ENCODE results near the gene SH3GL3.

The SH3GL3 gene

DNA sequence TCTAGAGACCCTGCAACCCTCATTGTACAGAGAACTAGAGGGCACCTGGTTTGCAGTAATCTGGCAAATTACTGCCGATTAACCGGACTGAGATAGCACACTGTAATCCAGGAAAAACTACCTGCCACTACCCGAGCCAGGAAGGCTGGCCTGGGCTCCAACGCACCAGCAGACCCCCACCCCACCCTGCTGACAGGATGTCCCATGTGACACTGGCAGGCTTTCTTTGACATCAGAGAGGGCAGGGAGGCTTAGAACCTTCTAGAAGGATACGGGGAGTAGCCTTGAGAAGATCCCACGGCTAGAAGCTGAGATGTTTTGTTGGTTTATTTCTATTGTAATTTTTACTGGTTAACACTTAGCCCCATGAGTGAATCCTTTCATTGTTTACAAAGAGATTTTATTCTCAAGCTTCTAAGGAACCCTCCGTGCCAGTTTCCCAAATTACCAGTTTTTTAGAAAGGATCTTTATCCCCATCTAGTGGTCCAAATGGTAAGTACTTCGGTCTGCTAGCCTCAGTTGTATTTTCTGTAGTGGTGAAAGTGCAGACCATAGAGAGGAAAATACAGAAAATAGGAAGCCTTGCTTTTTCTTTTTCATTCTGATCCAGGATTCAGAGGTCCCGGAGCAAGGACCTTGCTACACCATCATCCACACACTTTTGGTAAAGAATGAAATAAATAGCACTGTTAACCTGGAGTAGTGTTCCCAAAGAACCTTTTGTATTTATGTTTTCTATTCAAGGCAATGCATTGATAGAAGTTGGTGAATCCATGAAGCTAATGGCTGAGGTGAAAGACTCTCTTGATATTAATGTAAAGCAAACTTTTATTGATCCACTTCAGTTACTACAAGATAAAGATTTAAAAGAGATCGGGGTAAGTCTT lies 124.9 kb downstream of the SH3GL3 start:
- no peak for DNase-seq

DNA sequence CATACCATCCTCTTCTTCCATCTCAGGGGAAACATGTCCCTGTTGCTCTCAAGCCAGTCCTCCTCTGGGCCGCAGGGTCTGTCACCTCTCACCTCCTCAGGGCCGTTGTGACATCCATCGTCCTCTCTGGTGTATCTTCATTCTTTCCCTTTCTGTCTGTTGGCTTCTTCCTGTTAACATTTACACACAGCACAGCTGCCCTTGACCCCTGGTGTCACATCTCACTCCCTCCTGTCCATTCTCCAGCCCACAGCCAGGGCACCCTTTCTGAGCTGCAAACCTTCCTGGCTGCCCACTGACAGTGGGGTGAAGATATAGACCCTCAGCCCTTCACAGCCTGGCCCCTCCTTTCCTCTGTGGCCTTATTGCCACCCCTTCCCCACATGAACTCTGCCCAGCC lies 127.2 kb downstream of the SH3GL3 start:
- DNase-seq = no peak

DNA sequence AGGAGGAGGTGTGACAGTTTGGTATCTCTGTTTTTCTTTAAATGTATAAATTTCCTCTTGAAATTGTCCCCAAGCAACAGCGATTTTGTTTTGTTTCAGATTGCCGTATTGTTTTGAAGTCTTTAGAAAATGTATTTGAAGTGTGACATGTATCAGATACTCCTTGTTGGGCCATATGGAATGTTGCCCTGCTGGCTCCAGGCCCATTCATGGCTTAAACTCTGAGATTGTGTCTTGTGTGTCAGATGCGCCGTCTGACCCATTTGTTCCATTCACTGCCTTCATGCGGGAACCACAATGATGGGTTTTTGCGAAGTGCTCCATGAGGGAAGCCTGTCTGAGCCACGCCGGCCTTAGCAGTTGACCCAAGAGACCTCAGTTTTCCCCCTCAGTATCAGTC lies 131.6 kb downstream of the SH3GL3 start:
- DNase-seq = no peak

DNA sequence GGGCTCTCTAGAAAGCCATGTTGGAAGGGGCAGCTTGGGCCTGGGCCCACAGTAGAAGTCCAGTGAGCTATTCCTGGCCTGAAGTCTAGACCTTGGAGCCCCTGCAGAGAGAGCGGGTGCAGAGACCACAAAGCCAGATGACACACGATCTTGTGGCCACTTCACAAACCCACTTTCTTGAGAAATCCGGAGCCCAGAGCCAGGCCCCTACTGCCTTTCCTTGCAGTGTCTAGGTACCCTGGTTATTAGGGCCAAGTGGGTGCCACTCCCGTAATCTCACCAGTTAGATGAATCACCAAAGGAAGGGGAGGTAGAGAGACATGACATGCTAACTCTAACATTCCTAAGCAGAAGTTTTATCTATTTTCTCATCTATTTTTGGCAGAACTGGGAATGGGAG lies 134.2 kb downstream of the SH3GL3 start:
- DNase-seq = no peak

- no peak for DNase-seq
Measured at GRCh38 chr15:83582381-83582780, 135.2 kb downstream of the SH3GL3 start.

DNA sequence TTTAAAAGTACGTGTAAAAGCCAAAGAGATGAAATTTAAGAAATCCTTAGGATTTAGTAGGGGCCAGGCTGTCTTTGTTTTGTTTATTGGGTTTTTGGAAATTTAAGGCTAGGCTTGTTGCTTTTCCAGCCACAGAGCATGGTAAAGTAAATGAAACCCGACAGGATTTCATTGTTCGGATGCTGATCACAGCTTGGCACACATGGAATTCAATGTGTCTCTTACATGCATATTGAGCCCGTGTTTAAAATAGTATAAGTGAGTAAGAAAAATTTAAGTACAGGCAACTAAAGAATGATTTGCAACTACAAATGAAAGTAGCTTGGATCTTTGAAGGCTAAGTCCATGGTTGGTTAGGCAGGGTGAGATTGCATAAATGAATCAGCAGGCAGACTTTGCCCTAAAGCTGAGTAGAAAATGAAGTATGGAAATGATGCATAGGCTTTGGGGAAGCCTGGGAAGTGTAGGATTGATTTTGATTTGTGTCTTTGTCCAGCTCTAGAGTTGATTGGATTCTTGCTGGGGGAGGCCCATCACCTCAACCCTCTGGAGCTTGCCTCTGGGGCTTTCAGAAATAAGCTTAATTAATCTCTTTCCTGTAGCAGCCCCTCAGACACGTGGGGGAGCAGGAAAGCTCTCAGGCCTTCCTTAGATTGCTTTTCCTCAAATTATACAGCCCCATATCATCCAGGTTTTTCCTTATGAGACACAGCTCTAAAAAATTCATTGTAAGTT lies 138.6 kb downstream of the SH3GL3 start:
- DNase-seq = no peak

DNA sequence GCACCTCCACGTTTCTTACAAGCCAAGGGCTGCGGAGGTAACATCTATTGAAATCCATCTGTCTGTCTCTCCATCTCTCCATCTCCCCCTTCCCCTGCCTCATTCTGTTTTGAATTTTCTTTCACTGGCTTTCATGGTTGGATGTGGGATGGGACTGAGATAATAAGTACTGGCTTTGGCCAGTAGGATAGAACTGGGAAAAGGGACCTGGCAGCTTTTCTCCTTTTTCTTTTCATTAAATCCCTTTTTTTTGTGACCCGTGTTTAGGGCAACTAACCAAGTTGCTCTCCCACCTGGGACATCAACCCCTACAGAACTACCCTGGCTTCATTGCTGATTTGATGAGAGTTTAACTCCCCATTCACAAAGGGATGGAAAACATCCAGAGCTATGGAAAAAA lies 139.9 kb downstream of the SH3GL3 start:
- no peak for DNase-seq

DNA sequence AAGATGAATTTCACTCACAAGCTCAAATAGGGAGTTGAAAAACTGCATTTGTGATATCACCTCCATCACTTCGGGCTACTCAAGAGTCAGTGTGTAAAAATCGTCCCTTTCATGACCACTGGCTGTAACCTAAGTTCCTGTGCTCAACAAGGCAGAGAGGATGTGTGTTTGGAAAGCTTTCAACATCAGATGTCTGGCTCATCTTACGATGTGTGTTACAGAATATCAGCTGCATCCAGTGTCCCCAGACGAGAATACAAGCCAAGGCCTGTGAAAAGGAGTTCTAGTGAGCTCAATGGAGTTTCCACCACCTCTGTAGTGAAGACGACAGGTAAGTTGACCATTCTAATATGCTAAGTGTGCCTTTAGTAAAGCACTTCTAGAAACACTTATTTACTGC lies 141.3 kb downstream of the SH3GL3 start:
- DNase-seq = no peak

DNA sequence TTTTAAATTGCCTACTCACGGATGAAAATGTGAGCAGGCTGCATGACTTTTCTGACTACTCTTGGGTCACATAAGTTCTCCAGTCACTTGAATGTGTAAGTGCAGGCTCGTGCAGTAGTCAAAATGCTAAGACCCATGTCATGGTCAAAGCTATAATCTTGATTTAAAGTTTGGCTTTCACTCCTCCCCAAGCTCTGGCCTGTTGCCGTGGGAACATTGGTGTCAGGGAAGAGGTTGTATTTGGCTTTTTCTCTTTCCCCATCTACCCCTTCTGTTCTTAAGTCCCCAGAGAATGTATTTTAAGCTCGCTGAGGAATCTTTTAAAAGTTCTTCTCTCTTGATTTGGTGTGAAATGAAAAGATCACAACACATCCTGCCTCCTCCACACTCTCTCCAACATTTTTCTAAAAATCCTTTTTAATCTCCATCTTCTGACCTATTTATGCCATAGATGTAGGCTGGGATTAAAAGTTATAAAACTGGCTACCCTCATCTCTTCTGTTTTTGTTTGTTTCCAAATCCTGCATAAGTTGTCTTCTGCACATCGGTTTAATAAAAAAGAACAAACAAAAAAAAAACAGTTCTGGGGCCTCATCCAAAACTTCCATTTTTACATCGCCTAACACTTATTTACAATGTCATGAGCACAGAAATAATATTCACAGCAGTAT lies 145.4 kb downstream of the SH3GL3 start:
- DNase-seq = no peak

DNA sequence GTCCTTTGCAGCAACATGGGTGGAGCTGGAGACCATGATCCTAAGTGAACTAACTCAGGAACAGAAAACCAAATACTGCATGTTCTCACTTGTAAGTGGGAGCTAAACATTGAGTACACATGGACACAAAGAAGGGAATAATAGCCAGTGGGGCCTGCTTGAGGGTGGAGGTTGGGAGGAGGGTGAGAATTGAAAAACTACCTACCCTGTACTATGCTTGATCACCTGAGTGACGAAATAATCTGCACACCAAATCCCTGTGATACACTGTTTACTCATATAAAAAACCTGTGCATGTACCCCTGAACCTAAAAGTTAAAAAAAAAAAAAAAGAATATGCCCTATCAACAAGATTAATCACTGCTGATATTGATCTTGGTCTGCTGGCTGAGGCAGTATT lies 148.1 kb downstream of the SH3GL3 start:
- no peak for DNase-seq

DNA sequence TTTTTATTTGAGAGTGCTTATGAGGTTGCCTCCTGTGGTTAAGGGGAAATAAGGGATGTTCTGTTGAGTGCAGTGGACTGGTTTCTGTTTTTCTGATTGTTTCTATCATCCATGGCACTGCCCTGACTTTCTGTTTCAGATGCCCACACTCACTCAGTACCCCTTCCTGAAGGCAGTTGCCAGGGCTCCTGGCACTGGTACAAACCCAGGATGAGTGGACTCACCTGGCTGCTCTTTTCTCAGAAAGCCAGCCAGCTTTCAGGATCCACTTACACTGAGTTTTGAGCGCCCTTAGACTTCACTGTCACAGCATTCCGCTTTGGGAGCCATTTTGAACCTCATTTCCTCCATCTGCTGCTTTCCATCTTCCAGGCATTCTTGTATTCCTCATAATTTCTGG lies 150.9 kb downstream of the SH3GL3 start:
- no peak for DNase-seq

- no peak for DNase-seq
Measured at GRCh38 chr15:83602021-83602420, 154.9 kb downstream of the SH3GL3 start.

GRCh38 chr15:83604549-83604948 lies 157.4 kb downstream of the SH3GL3 start:
- DNase-seq = no peak

DNA sequence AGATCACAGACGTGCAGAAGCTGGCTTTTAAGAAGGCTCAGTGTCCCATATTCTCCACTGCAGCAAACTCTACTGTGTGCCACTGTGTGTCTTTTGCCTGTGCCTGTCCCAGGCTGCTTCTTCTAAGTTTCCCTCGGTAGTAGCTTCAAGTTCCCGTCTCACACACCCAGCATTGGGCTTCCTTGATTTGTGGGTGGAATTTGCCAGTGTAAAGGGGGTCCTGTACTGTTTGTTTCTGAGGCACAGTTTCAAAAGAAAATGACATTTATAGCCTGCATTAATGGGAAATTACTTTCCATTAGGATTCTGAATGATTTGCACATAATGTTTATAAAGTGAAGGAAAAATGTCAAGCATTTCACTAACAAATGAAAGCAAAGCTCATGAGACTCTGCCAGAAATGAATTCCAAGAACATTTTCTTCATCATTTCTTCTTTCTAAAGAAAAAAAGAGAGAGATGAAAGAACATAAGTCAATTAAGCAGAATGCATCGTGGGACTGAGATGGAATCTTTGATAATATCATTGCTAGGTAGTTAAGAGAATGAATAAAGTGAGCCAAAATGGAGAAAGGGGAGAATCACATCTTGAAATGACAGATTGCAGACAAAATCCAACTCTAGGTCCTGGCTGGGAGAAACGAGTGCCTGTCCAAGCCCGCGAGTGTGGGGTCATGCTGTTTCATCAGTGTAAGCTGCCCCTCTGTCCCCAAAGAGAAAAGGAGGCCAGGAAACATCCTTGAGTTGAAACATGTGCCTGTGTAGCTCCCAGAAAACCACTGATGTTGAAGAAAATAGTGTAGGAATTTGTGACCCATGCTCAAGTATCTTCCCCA lies 158.2 kb downstream of the SH3GL3 start:
- no peak for DNase-seq

DNA sequence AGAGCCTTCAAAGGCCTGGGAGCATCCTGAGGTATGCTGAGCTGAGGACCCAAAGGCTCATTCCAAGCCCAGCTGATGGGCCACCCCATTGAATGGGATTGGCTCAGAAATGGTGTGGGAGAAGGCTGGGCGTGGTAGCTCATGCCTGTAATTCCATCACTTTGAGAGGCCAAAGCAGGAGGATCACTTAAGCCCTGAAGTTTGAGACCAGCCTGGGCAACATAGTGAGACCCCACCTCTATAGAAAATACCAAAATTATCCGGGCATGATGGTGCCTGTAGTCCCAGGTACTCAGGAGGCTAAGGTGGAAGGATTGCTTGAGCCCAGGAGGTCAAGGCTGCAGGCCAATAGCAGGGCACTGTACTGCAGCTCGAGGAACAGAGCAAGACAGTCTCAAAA lies 163.0 kb downstream of the SH3GL3 start:
- no peak for DNase-seq

DNA sequence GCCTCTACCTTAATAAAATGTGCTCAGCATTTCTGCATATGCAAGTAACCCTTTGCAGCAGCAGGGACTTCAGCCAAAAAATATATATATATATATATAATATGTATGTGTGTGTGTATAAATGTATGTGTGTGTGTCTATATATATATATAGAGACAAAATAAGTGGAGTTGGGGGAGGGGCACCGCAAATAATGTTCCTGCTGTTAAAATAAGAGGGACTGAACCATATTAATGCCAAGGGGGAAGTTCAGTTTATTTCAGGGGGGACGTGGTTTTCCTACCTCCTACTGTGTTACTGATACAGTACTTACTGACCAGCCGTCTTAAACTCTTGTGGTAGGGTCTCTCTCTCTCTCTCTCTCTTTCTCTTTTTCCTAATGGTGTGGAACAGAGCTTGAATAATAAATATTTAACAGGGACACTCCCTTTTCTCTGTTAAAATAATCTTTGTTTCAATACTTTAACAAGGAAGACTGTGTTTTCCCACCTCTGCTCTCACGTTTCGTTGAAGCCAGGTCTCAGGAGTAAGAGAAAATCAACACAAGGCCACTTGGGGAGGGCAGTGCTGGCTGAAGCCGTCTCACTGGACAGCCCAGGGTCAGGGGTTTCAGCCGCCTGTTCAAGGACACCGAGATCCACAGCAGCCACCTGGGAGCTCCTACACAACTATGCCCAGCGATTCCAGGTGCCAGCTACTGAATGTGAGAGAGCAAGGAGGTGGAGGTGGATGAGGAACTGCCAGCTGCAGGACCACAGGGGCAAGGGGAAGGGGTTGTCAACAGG lies 164.0 kb downstream of the SH3GL3 start:
- no peak for DNase-seq

DNA sequence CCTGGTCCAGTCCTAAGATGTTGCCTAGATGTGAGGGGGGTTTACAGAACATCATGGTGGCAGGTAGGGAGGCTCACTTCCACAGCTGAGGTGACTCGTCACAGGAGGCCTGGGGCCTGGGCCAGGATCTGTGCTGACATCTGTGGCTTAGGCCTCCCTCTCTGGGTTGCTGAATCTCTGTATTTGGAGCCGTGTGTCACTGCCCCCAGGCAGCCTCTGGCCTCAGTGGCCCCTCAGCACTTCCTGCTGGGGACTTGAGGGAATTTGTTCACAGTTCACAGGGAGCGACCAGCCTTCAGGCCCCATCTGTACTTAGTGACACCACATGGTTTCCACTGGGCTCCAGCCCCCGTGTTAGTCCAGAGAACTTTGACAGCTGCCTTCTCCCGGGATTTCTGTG lies 165.1 kb downstream of the SH3GL3 start:
- no peak for DNase-seq

DNA sequence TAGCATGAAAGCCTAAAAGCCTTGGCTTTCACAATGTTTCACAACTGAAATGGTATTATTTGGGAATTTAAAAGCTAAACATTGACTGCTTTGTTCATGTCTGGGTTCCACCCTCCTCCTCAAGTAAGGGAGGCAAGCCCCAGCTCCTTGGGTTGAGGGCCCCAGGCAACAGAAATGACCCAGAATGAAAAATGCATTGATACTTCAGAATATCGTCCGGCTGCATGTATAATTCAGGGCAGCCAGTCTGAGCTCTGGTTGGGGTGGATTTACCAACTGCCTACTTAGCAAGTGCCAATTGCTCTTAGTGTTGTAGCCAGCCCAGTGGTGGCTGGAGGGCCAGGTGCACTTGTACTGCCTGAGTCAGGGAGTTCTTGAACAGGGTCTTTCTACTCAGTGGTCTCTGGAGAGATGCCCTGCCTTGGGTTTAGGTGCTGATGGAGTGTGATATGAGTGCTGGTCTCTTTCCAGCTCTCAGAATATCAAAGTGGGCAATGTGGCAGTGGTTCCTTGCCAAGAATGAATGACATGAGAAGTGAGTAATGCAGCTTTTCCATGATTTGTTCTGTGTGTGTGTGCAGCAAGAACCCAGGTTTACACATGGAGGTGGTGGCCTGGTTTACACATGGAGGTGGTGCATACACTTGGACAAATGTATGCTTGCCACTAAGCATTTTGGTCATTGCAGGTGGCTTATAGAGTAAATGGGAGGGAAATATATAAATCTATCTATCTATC lies 165.9 kb downstream of the SH3GL3 start:
- DNase-seq = no peak

DNA sequence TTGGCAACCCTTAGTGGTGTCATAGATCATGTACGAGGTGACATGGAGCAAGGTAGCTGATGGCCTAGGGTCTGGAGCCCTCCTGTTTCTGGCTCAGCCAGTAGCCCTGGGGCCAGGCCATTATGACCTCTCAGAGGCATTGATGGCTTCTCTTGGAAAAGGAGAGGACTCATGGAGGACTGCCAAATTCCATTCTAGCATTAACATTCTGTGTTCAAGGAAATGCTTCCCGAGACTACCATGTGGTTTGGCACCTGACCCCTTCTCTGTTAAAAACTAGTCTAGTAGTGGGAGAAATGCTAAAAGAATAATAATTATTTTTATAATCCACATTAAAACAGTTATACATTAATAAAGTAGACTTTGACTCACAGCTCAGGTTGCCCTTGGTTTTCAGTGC lies 166.6 kb downstream of the SH3GL3 start:
- no peak for DNase-seq

DNA sequence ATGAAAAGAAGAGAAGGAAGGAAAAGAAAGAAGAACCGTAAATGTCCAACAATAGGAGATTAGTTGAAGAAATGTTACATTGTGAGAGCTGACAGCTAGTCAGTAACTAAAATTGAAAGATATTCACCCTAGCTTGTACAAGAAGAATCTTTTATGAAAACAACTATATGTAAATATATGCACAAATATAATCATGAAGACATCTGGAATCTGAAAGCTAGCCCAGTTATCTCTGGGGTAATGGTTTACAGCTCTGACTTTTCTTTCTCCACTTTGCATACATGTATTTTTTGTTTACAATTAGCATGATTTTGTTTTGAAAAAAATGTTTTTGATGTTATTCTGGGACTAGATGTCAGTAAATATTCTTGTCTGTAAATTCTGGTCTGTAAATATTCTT lies 169.7 kb downstream of the SH3GL3 start:
- no peak for DNase-seq

DNA sequence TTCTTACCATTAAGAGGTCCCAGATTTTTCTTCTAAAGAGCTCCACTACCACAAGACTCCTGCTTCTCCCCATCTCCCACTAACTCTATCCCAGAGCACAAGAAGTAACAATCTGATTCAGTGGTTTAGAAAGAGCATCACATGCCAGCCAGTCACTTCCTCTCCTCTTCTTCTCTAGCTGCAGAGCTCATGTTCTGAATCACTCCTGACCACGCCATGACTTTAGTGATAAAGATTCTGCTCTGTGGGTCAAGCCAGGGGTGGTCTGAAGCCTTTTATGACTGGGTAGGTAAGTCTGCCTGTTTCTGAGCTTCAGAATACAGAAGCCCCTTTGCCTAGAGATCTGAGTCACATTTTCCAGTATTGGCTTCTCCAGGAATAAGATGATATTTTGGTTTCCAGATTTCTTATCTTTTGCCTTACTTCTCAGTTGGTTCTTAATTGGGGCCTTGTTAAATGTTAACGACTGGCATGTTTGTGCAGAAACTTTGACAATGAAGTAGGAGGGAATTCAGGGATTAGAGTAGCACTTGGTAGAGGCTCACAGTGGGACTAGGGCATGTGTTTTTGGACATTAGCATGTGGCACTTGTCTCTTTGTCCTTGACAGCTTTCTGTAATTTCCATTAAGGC lies 179.1 kb downstream of the SH3GL3 start:
- DNase-seq = no peak
